Kasumi-1 (cell line): ENCODE results near the gene TRMT1.
"Not testable (repeated sequence)": the region's sequence is repeated elsewhere in the genome, so short reads cannot be mapped to it uniquely, and the experiment has no call there.

Source experiments
- DNase-seq, 2 experiments: peaks; one replicate each; lab custom pipeline; 2025; lab: John Stamatoyannopoulos, UW

Gene TRMT1

DNA sequence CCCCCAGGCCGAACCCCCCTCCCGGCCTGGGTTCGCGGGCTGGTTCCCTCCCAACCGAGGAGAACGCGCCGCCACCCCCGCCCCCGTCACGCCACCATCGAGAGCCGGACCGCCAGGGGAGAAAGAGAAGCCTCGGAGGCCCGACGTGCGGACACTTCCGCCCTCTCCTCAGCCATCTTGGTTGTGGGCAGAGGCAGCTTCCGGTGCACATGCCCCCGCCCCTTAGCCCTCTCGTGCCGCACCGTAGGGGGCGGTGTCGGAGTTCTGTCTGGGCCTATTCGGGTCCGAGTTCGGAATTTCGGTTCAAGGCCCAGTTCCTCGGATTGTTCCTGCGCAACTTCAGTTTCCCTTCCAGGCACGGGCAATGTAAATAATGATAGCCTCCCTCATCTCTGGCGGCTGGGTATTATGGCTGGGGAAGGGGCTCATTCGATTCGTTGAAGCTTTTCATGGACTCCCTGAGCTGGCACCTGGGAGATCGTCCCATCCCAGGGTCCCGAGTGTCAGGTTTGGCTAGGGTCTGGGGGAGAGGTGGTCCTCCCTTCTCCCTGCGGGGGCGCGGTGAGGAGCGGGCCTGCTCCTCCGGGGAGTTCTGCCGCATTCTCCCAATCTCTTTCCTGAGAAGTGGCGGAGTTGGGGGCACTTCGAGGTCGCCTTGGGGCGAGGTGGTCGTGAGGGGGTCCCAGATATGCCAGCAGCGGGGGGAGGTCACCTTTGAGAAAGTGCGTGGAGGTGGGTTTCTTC, 33.8 kb upstream of the TRMT1 start, which contains the start of the genes IER2 and STX10:
IER2 (plus strand) TSS at position 225 of the 744 bp plus-strand sequence. CDS start 2,776 bp downstream, outside the sequence.
STX10 (minus strand) TSS at position 189 of the 744 bp plus-strand sequence. CDS start 202 bp downstream, outside the sequence.
- peak; percentile 92 to 94 for DNase-seq

DNA sequence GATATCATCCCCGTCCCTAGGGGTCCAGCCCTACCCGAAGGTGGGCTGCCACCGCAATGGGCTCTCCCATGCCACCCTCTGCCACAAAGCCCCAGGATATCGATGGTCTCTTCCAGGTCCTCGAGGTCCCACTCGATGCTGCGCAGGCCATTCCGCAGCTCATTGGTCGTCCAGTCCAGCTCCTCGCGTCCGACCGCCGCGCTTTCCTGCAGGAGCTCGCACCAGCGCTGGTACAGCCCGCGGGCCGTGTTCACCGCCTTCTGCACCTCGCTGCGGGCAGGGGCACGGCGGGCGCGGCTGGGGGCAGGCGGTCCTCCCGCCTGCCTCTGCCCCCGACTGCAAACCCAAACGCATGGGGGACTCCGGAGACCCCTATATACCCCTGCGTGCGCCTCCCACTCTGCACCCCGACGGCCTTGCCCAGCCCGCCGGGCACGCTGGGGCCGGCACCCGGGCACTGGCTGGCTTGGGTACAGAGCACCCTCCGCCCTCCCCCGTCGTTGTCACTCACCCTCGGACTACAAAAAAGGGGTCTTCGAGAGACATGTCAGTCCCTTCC, 33.2 kb upstream of the TRMT1 start:
- DNase-seq = peak in 1 of 2 experiments; percentile 46

DNA sequence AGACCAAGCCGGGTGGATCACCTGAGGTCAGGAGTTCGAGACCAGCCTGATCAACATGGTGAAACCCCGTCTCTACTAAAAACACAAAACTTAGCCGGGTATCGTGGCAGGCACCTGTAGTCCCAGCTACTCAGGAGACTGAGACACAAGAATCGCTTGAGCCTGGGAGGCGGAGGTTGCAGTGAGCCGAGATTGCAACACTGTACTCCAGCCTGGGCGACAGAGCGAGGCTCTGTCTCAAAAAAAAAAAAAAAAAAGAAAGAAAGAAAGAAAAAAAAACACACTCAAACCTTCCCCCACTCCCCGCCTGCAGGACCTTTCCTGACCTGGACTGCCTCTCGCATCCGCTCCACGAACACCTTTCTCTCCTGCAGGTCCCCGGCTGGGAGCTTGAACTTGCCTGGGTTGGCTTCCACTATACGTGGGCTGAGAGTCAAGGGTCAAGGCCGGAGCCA, 32.7 kb upstream of the TRMT1 start:
- DNase-seq = not testable (repeated sequence)

DNA sequence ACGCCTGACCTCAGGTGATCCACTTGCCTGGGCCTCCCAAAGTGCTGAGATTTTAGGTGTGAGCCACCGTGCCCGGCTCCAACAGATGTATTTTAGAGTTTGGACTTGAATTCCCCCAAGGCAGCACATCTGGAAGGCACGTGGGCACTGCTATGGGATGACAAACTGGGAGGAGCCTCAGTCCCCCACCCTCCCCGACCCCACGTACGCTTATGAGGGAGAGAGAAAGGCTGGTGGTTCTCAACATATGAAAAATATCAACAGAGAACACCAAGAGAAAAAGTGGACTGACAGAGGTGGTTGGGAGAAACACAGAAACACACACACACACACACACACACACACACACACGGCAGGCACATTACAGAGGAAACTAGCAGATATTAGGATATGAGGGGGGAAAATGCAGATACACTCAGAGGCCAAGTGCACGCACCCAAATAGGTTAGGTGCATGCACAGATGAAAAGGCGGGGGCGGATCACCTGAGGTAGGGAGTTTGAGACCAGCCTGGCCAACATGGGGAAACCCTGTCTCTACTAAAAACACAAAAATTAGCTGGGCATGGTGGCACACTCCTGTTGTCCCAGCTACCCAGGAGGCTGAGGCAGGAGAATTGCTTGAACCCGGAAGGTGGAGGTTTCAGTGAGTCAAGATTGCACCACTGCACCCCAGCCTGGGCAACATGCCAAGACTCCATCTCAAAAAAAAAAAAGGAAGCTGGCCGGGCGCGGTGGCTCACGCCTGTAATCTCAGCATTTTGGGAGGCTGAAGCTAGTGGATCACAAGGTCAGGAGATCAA, 30.4 kb upstream of the TRMT1 start:
- DNase-seq = peak; percentile 43 to 52

DNA sequence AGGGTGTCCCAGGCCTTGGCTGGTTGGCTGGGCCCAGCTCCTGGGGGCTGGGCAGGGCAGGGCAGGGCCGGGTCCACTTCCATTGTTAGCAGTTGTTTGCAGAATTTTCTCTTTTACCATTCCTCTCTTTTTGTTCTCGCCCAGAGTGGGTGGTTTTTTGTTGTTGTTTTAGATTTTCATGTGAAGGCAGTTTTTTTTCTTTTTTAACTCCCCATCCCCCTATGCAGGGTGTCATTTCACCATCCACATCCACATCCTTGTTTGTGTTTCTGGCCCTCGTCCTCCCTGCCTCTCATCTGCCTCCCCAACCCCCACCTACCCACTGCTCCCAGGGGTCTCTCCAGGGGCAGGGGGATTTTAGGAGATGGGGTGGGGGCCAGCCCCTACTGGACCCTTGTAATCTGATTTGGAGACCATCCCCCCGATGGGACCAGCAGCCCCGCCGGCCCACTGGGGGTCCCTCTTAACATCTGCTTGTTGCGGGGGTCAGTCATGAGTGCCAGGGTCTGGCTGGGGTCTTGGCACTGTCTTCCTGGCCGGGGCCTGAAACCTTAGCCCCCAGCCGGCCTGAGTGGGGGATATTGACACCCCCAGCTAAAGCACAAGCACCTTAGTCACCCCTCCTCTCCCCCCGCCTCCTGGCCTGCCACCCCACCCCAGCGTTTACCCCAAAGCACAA, 23.2 kb upstream of the TRMT1 start:
- no peak for DNase-seq

DNA sequence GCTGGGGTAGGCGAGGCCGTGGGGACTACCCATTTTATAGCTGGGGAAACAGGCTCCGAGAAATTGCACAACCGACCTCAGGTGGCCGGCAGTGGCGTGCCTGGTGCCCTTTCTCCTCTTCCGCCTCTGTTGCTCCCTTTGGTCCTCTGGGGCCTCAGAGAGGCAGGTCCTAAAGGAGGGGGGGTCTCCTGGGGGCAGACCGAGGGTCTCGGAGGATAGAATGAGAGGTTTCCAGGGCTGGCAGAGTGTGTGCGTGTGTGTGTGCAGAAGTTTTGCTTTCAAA, 22.3 kb upstream of the TRMT1 start:
- no peak for DNase-seq

DNA sequence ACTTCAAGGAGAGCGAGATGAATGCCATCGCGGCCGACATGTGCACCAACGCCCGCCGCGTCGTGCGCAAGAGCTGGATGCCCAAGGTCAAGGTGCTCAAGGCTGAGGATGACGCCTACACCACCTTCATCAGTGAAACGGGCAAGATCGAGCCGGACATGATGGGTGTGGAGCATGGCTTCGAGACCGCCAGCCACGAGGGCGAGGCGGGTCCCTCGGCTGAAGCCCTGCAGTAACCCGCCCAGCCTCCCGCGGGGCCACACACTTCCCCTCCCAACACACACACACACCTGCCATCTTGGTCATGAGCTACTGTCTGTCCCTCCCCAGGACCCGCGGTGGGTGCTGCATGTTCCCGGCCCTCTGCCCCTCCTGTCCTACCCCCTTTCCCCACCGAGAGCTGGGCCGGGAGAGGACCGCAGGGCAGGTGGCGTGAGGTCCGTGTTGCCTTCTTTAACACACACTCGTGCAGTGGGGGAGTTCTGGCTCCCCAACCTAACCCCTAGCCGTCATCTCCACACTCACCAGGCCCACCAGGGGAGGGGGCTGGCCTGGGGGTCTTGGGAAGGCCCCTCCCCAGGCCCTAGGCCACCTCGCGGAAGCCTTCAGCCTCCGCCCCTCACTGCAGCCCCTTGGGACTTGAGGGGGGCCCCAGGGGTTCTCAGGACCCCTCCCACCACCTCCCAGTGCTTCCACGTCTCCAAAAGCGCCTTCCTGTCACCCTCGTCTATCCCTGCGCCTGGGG, 21.8 kb upstream of the TRMT1 start:
- DNase-seq = no peak

DNA sequence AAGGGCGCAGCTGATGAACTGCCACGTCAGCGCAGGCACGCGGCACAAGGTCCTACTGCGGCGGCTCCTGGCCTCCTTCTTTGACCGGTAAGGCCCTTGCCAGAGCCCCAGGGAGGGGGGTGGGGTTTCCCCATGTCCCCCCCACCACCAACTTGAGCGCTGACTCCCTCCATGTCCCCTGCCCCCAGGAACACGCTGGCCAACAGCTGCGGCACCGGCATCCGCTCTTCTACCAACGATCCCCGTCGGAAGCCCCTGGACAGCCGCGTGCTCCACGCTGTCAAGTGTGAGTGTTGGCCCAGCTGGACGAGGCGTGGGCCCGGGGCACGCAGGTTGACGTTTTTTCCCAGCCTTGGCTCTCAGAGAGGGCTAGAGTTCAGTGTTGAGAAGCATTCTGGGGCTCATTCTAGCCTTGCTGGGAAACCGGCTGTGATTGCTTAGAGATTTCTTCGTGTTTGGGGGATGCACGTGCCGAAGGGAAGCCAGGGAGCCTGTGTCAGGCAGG, 20.8 kb upstream of the TRMT1 start:
- no peak for DNase-seq

DNA sequence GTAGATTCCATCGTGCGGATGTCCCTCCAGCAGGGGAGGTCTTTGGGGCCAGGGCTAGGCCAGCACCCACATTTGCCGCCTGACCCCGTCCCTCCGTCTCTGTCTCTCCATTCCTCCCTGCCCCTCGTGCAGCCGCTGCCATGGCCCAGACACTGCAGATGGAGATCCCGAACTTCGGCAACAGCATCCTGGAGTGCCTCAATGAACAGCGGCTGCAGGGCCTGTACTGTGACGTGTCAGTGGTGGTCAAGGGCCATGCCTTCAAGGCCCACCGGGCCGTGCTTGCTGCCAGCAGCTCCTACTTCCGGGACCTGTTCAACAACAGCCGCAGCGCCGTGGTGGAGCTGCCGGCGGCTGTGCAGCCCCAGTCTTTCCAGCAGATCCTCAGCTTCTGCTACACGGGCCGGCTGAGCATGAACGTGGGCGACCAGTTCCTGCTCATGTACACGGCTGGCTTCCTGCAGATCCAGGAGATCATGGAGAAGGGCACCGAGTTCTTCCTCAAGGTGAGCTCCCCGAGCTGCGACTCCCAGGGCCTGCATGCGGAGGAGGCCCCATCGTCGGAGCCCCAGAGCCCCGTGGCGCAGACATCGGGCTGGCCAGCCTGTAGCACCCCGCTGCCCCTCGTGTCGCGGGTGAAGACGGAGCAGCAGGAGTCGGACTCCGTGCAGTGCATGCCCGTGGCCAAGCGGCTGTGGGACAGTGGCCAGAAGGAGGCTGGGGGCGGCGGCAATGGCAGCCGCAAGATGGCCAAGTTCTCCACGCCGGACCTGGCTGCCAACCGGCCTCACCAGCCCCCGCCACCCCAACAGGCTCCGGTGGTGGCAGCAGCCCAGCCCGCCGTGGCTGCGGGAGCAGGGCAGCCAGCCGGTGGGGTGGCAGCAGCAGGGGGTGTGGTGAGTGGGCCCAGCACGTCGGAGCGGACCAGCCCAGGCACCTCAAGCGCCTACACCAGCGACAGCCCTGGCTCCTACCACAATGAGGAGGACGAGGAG, 18.8 kb upstream of the TRMT1 start:
- DNase-seq = no peak

DNA sequence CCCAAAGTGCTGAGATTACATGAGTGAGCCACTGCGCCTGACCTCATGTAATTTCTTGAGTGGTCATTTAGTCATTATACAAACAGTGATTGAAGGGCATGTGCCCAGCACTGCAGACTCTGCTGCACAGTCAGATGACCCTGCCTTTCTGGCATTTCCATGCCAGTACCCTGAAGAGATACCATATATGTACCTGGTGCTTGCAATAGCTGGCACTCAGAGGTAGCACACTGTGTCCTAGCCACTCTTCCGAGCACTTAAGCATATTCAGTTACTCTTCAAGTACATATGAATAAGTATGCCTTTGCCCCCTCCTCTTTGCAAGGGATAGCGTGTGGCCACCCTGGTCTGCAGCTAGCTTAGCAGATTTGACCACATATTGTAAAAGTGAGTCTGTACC, 18.1 kb upstream of the TRMT1 start:
- no peak for DNase-seq

DNA sequence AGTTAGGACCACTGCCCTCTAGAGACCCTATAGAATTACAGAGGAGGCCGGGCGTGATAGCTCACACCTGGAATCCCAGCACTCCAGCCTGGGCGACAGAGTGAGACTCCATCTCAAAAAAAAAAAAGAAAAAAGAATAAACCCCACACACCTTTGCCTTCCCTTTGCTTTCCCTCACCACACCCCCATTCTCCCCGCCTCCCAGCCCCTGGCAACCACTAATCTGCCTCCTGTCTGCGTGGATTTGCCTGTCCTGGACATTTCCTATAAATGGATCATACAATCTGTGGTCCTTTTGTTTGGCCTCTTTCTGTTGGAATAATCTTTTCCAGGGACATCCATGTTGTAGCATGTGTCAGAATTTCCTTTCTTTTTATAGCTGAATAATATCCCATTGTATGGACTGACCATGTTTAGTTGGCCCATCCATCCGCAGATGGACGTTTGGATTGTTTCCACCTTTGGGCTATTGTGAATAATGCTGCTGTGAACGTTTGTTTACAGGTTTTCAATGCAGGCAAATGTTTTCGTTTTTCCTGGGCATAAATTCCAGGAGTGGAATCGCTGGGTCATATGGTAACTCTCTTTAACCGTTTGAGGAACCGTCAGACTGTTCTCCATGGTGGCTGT, 16.8 kb upstream of the TRMT1 start:
- no peak for DNase-seq

DNA sequence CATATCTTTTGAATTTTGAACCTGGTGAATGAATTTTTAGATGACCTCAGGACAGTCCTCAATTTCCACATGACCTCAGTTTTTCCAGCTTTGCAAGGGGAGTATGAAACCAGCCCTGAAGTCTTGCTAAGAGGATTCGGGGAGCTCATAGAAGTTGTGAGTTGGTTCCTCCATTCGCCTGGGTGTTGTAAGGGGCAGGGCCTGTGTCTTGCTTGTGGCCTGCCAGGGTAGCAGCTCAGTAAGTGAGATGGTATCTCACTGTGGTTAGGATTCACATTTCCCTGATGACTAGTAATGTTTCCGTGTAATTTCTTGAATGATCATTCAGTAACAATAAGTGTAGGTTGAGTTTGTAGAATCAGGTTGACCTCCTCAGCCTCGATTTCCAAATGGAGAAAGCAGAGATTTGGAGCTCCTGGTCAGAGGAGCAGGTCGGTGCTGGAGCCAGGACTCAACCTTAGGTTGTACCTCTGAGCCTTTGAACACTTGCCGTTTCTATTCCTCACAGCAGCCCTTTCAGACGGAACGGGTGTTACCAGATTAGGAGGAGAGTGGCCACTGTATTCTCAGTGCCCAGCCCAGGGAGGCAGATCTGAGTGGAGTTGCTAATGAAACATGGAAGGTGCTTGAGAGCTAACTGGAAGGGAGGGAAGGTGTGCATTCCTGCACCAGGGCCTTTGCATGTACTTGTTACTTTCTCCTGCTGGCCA, 16.1 kb upstream of the TRMT1 start:
- no peak for DNase-seq

DNA sequence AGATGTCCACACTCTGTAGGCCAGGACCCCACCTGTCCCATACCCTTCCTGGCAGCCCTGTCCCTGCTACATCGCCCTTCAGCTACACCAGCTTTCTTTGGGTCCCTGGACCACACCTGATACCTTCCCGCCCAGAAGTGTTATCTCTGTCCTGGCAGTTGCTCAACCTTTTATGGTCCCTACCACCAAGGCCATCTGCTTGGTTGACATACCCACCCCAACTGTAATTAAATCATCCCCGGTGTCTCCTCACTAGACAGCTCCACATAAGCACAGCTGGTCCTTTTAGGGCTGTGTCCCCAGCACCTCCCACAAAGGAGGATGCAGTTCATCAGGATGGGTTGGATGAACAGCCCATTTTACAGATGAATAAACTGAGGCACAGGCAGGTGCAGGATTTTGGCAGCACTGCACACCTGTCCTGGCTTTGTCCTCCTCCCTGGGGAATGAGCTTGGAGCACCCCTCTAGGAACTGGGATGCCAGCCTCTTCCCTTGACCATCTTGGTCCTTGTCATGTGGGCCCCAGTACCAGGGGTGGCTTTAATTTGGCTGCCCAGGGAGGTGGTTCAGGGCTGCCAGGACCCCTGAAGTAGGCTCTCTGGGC, 14.4 kb upstream of the TRMT1 start:
- DNase-seq = no peak

DNA sequence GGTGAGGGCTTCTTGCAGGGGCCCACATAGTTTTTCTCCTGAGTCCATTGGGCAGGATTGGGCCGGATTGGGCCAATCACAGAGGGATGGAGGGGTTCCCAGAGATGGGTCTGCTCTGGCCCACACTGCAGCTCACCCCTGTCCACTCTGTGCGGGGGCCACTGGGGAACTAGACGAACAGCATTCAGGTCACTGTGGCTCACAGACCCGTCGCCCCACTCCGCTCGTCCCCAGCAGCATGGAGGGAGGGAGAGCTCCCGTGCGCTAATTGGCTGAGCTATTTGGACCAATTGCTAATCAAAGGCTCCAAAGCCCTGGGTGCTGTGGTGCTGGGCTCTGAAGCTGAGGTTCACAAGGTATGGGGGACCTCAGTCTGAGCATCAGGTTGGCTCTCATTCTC, 12.8 kb upstream of the TRMT1 start:
- no peak for DNase-seq

DNA sequence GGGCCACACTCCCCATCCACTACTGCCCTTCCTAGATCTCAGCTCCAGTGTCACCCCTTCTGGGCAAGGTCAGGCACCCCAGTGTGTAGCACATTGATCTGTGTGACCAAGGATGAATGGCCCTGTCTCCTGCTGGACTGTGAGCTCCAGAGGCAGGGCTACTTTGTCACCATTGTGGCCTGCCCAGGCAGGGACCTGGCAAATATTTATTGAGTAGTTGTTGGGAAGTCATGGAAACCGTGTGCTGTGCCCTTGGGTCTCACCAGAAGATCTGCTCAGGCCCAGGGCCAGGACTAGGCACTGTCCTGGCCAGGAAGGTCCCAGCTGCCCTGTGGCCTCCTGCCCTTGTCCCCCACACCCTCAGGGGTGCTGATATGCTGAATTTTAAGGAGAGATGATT, 12.0 kb upstream of the TRMT1 start:
- no peak for DNase-seq

DNA sequence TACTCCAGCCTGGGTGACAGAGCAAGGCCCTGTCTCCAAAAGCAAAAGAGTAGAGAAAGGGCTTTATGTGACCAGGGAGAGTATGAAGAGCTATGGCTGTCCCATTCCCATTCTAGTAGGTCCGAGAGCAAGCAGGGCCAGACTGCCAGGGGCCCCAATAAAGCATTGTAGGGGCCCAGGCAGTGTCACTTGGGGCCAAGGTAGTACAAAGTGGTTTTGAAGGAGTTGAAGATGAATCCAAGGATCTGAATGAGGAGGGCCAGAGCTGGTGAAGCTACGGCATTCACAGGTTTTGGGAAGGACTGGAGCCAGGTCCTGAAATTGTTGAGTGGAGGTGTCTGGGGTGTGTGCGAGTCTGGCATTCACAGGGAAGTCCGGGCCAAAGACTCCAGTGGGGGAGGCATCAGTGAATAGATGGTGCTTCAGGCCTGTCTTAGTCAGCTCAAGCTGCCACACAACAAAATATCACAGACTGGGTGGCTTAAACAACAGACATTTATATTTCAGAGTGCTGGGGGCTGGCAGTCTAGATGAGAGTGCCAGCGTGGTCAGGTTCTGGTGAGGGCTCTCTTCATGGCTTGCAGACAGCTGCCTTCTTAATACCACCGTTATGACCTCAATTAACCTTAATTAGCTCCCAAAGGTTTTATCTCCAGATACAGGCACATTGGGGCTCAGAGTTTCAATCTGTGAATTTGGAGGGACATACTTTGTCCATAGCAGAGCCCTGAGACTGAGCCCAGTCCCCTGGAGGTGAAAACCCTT, 11.5 kb upstream of the TRMT1 start:
- DNase-seq = no peak

DNA sequence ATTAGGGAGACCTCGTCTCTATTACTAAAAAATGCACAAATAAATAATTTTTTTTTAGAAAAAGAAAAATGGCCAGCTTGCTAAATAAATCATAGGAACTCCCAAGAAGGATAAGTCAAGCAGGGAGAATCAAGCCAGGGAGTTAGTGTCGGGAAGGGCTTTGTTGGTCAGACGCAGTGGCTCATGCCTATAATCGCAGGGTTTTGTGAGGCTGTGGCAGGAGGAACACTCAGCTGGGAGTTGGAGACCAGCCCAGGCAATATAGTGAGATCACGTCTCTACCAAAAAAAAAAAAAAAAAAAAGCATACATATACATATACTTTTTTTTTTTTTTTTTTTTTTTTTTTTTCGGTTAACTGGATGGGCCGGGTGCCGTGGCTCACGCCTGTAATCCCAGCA, 10.5 kb upstream of the TRMT1 start:
- no peak for DNase-seq
